Effector memory CD4-positive, alpha-beta T cell (primary cell): Measurements from ENCODE around the gene CYP19A1.
"Not testable (repeated sequence)": the region's sequence is repeated elsewhere in the genome, so short reads cannot be mapped to it uniquely, and the experiment has no call there.

ENCODE experiments used
- DNase-seq, 3 donors: peaks; one replicate each; pipeline ENCODE4 v3.0.0-alpha.2; 2020
- H3K27ac ChIP-seq: 2 replicates; pipeline ENCODE4 v1.7.0; 2013; ENCODE audit warnings: mild to moderate bottlenecking, low read length, moderate library complexity; ENCODE audit not compliant: insufficient read depth, poor library complexity, severe bottlenecking
- H3K27me3 ChIP-seq: replicated peaks from 2 replicates; pipeline ENCODE4 v1.7.0; 2013; ENCODE audit warnings: mild to moderate bottlenecking, low read length; ENCODE audit not compliant: insufficient read depth, control insufficient read depth, poor library complexity, severe bottlenecking
- H3K36me3 ChIP-seq: 2 replicates; pipeline ENCODE4 v1.7.0; 2013; ENCODE audit warnings: mild to moderate bottlenecking, low read length, moderate library complexity; ENCODE audit not compliant: control insufficient read depth, insufficient read depth
- H3K4me1 ChIP-seq: 2 replicates; pipeline ENCODE4 v1.7.0; 2013; ENCODE audit warnings: low read length, mild to moderate bottlenecking; ENCODE audit not compliant: control insufficient read depth, insufficient read depth, poor library complexity, severe bottlenecking
- H3K4me3 ChIP-seq: 2 replicates; pipeline ENCODE4 v1.7.0; 2013; ENCODE audit warnings: low read length, low read depth, mild to moderate bottlenecking; ENCODE audit not compliant: insufficient read depth, poor library complexity, severe bottlenecking
- H3K9me3 ChIP-seq: 2 replicates; pipeline ENCODE4 v1.7.0; 2013; ENCODE audit warnings: mild to moderate bottlenecking, low read length, moderate library complexity; ENCODE audit not compliant: control insufficient read depth

The CYP19A1 gene

GRCh38 chr15:51283026-51283425 lies 55.4 kb downstream of the CYP19A1 start:
- no peak for DNase-seq

GRCh38 chr15:51282241-51282640 lies 56.2 kb downstream of the CYP19A1 start:
- H3K9me3 ChIP-seq, DNase-seq, H3K27me3 ChIP-seq, H3K36me3 ChIP-seq, H3K27ac ChIP-seq, H3K4me3 ChIP-seq, H3K4me1 ChIP-seq: not testable (repeated sequence)

More at GRCh38 chr15:51283026-51283425, 55.4 kb downstream of the CYP19A1 start:
- Histone ChIP-seq H3K4me1 (no peaks in the 10 kb centered on the region), H3K4me3 (no peak overlapping the region), H3K27me3 (no peaks in the 10 kb centered on the region), H3K27ac (no peak overlapping the region), H3K9me3 (no peaks in the 10 kb centered on the region), H3K36me3 (no peaks in the 10 kb centered on the region)

GRCh38 chr15:51281368-51281967 lies 56.9 kb downstream of the CYP19A1 start:
- no peak overlapping the region for H3K4me3 ChIP-seq
- no peaks in the 10 kb centered on the region for H3K4me1 ChIP-seq
- DNase-seq = no peak
- no peaks in the 10 kb centered on the region for H3K36me3 ChIP-seq
- H3K27ac ChIP-seq = no peak overlapping the region
- peaks cover 2% of the 10 kb centered on the region for H3K27me3 ChIP-seq
- no peaks in the 10 kb centered on the region for H3K9me3 ChIP-seq

GRCh38 chr15:51280838-51281237 lies 57.6 kb downstream of the CYP19A1 start:
- Histone ChIP-seq H3K9me3 (no peaks in the 10 kb centered on the region), H3K27ac (no peak overlapping the region), H3K4me3 (no peak overlapping the region), H3K36me3 (no peaks in the 10 kb centered on the region), H3K4me1 (no peaks in the 10 kb centered on the region), H3K27me3 (peaks cover 2% of the 10 kb centered on the region)
- DNase-seq = no peak

- no peaks in the 10 kb centered on the region for H3K4me1 ChIP-seq
- H3K4me3 ChIP-seq = no peak overlapping the region
- H3K27ac ChIP-seq = no peak overlapping the region
- no peak for DNase-seq
- H3K27me3 ChIP-seq = peaks cover 2% of the 10 kb centered on the region
- no peaks in the 10 kb centered on the region for H3K9me3 ChIP-seq
- no peaks in the 10 kb centered on the region for H3K36me3 ChIP-seq
These were observed 59.0 kb downstream of the CYP19A1 start for GRCh38 chr15:51279391-51279790.

- H3K4me1 ChIP-seq = no peaks in the 10 kb centered on the region
- no peak overlapping the region for H3K27ac ChIP-seq
- no peak overlapping the region for H3K4me3 ChIP-seq
- H3K9me3 ChIP-seq = no peaks in the 10 kb centered on the region
- peaks cover 2% of the 10 kb centered on the region for H3K27me3 ChIP-seq
- H3K36me3 ChIP-seq = no peaks in the 10 kb centered on the region
- no peak for DNase-seq
These were observed 61.3 kb downstream of the CYP19A1 start for GRCh38 chr15:51277101-51277500.

- no peaks in the 10 kb centered on the region for H3K36me3 ChIP-seq
- H3K4me3 ChIP-seq = no peak overlapping the region
- DNase-seq = no peak
- no peaks in the 10 kb centered on the region for H3K4me1 ChIP-seq
- H3K9me3 ChIP-seq = no peaks in the 10 kb centered on the region
- H3K27me3 ChIP-seq = peaks cover 2% of the 10 kb centered on the region
- H3K27ac ChIP-seq = no peak overlapping the region
These were observed 63.4 kb downstream of the CYP19A1 start for GRCh38 chr15:51274956-51275355.

GRCh38 chr15:51270706-51271105 lies 67.7 kb downstream of the CYP19A1 start:
- no peaks in the 10 kb centered on the region for H3K36me3 ChIP-seq
- DNase-seq = no peak
- H3K27ac ChIP-seq = no peak overlapping the region
- H3K4me1 ChIP-seq = no peaks in the 10 kb centered on the region
- no peaks in the 10 kb centered on the region for H3K9me3 ChIP-seq
- no peak overlapping the region for H3K4me3 ChIP-seq
- peaks cover 7% of the 10 kb centered on the region for H3K27me3 ChIP-seq

- peaks cover 7% of the 10 kb centered on the region for H3K27me3 ChIP-seq
These were observed 68.9 kb downstream of the CYP19A1 start for GRCh38 chr15:51269496-51269895.

GRCh38 chr15:51267703-51268083 lies 70.7 kb downstream of the CYP19A1 start:
- no peak overlapping the region for H3K4me3 ChIP-seq
- no peak overlapping the region for H3K27ac ChIP-seq
- no peak for DNase-seq
- no peaks in the 10 kb centered on the region for H3K36me3 ChIP-seq
- peaks cover 7% of the 10 kb centered on the region for H3K27me3 ChIP-seq
- no peaks in the 10 kb centered on the region for H3K9me3 ChIP-seq
- H3K4me1 ChIP-seq = no peaks in the 10 kb centered on the region

More at GRCh38 chr15:51269496-51269895, 68.9 kb downstream of the CYP19A1 start:
- Histone ChIP-seq H3K27ac (no peak overlapping the region), H3K9me3 (no peaks in the 10 kb centered on the region), H3K4me3 (no peak overlapping the region), H3K4me1 (no peaks in the 10 kb centered on the region), H3K36me3 (no peaks in the 10 kb centered on the region)
- no peak for DNase-seq
